Measurements from ENCODE around the gene NKPD1.
"Not testable (repeated sequence)": the region's sequence is repeated elsewhere in the genome, so short reads cannot be mapped to it uniquely, and the experiment has no call there.

Gene NKPD1

DNA sequence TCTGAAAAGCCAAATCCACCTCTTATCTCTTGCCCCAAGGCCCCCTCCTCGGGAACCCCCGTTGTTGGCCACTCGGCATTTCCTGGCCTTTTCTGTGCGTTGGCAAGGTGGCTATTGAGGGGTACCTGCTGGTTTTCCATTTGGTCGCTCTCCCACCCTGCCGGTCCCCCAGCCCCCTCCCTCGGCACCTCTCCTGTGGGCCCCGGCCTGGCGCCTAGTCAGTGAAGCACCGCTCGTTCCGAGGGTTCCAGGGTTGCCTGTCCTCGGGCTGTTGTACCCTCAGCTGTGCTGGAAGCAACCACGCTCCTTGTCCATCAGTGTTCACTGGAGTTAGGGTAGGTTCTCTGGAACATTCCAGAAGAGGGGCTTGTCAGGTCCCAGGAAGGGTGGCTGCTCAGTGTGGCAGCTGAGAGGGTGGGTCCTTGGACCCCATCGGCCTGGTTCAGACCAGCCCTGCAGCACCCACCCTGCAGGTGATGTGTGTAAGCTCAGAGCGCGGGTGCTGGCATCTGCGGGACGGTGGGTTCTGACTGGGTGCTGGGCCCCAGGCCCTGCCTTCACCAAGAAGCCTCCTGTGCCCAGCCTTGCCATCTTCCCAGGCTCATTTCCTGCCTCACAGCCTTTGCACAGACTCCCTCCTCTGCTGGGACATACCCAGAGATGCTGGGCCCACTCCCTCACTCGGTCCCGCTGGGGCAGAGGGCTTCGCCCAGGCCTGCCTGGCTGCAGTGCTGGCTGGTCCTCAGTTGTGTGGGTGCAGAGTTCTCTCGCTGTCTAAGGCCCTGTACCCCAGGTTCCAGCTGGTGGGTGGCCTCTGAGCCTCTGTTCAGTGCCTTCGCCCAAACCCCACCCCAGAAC is 21.3 kb downstream of the NKPD1 start:
- DNase-seq = no peak

- DNase-seq = no peak
Measured at GRCh38 chr19:45138303-45138751, 22.5 kb downstream of the NKPD1 start.

DNA sequence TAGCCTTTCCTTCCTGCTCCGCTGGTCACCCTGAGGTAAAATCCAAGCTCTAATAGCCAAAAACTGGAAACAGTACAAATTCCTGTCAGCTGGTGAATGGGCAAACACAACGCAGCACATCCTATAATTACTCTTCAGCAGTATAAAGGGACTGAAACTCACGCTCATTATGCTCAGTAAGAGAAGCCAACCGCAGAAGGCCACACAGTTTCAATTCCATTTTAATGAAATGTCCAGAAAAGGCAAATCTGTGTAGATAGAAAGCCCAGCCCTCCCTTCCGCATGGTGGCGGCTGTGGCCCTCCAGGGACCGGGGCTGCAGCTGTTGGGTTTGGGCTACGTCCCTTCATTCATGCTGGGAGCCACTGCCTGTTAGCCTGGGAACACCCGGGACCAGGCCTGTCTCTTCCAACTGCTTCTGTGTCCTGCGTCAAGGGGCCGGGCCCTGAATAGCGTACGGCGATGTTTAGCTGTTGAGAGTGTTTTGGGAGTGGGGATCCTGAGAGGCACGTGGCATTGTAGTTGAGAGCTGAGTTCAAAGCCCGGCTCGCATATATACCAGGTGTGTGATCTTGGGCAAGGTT is 23.5 kb downstream of the NKPD1 start:
- no peak for DNase-seq

- no peak for DNase-seq
Measured at GRCh38 chr19:45136507-45137178, 24.1 kb downstream of the NKPD1 start.

DNA sequence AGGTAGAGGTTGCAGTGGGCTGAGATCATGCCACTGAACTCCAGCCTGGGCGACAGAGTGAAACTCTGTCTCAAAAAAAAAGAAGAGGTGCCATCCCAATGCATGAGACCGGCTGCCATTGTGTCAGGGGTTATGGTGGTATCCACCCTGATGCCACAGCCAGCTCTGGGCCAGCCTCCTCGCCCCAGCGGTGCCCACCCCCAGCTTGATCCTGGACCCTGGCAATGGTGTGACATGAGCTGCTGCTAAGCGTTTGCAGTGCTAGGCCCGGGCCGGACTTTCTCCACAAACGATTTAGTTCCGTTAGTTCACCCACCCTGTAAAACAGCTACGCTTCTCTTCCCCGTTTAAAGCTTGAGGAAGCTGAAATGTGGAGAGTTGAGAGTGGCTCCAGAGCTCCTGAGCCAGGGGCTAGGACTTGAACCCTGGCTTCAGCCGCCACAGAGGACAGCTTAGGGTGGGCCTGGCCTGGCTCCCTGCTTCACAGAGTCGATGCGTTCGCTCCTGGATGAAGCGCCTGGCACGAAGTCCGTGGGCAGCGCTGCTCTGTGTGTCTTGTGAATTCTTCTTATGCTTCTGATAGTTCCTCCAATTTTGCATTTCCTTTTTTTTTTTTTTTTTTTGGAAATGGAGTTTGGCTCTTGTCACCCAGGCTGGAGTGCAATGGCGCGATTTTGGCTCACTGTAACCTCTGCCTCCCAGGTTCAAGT is 25.5 kb downstream of the NKPD1 start:
- no peak for DNase-seq

- no peak for DNase-seq
Measured at GRCh38 chr19:45133661-45134060, 27.1 kb downstream of the NKPD1 start.

GRCh38 chr19:45130888-45131615 is 29.7 kb downstream of the NKPD1 start:
- DNase-seq = no peak

- no peak for DNase-seq
Measured at GRCh38 chr19:45130236-45130635, 30.5 kb downstream of the NKPD1 start.

DNA sequence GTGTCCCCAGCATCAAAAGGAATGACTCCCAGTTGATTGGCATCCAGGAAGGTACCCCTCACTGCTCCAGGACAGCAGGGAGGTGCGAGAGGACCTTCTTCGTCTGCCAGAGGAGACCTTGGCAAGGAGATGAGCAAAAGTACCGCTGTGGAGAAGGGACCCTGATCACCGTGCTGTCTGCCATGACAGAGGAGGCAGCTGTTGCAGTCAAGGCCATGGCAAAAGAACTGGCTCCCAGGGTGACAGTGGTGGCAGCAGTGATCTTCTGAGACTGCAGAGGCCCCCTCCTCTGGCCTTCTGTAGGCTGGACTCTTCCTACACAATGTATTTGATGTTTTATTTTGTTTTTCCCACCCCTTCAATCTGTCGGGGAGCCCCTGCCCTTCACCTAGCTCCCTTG is 32.0 kb downstream of the NKPD1 start:
- DNase-seq = no peak

DNA sequence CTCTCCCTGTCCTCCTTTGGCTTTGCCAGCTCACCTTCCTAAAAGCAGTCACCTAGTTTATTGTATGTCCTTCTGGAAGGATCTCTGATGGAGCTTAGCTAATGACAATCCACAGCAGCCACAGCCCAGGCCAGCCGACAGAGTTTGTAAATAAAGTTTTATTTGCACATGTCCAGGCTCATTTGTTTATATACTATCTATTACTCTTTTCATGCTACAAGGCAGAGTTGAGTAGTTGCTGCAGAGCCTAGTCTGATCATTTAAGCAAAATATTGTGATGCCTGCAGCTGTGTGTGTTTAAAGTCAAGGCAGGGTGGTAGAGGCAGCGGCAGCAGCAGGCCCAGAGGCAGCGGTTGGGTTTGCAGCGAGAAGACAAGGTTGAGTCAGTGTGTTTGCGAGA is 32.6 kb downstream of the NKPD1 start:
- DNase-seq = no peak

GRCh38 chr19:45126654-45127053 is 34.1 kb downstream of the NKPD1 start:
- DNase-seq = no peak

- DNase-seq = peak; percentile 67
Measured at GRCh38 chr19:45125975-45126493, 34.7 kb downstream of the NKPD1 start.

DNA sequence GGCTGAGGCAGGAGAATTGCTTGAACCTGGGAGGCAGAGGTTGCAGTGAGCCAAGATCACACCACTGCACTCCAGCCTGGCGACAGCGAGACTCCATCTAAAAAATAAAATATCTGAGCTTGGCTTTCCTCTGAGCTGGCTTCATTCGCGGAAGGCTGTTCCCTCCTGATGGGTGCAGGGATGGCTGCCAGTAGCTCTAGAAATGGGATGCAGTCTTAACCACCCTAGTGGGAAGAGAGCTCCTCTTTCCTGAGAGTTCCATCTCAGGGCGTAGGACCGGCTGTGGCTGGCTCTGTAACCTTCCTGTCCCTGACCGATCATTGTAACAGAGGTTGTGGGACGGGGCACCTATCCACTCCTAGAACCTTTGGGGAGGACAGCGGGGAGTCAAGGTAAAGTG is 35.4 kb downstream of the NKPD1 start:
- DNase-seq = no peak

- DNase-seq = no peak
Measured at GRCh38 chr19:45124021-45124420, 36.8 kb downstream of the NKPD1 start.

GRCh38 chr19:45123440-45123850 is 37.3 kb downstream of the NKPD1 start:
- DNase-seq = no peak

DNA sequence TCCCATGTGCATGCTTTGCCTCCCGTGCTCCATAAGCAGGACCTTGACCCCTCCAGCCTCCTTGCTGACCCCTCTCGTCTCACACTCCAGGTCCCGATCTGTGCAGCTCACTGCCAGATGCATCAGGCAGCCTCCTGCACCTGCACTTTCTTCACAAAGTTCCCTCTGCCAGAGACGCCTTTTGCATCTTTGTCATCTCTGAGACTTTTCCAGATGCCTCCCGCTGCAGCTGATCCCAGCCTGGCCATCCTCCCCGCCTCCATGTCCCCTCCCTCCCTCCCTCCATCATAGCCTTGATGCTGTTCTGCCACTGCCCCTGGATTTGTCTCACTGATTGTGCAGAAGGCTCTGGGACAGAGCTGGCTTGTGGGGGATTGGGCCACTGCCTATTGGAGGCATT is 38.0 kb downstream of the NKPD1 start:
- no peak for DNase-seq

- no peak for DNase-seq
Measured at GRCh38 chr19:45121827-45122345, 38.9 kb downstream of the NKPD1 start.

DNA sequence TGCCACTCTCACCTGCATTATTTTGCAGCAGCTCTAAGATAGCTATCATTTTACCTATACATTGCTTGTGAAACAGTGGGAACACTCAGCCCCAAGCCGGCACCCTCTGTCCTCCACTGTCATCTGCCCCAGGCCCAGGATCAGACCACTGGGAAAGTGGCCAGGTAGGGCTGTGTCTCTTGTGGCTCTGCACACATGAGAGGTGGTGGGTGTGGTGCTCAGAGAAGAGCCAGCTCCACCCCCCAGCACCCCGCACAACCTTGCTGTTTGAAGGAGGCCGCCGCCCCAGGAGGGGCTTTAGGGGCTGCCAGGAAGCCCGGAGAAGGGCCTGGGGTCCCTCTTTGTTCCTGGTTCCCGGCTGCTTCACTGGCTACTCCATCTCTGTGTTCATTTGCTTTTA is 41.2 kb downstream of the NKPD1 start:
- no peak for DNase-seq

- not testable (repeated sequence) for DNase-seq
Measured at GRCh38 chr19:45118591-45119355, 42.0 kb downstream of the NKPD1 start.

GRCh38 chr19:45118106-45118505 is 42.7 kb downstream of the NKPD1 start:
- no peak for DNase-seq

DNA sequence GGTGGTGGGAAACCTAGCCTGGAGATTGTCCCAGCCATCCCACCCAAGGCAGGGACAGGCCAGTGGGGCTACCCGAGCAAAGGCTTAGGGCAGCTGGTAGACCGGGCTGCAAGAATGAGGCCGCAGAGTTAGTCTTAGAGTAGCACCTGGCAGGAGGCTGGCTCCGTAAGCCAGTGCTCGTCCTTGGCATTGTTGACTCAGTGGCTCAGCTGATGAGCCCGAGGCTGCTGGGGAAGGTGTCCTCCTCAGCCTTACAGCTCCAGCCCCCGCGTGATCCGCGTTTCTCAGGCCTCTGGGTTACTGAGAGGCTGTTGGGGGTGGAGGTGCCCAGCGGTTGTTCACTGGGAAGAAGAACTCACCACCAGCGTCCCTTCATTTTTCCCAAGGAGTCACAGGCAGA is 43.1 kb downstream of the NKPD1 start:
- no peak for DNase-seq
